NCI-H2029 treated with DMSO at 0.1 percent for 48 hours (cell line): Measurements from ENCODE around the gene LIX1.
"Not testable (repeated sequence)": the region's sequence is repeated elsewhere in the genome, so short reads cannot be mapped to it uniquely, and the experiment has no call there.

Experiments used
- DNase-seq: peaks from one replicate; lab custom pipeline; 2025; lab: John Stamatoyannopoulos, UW

LIX1 gene

DNA sequence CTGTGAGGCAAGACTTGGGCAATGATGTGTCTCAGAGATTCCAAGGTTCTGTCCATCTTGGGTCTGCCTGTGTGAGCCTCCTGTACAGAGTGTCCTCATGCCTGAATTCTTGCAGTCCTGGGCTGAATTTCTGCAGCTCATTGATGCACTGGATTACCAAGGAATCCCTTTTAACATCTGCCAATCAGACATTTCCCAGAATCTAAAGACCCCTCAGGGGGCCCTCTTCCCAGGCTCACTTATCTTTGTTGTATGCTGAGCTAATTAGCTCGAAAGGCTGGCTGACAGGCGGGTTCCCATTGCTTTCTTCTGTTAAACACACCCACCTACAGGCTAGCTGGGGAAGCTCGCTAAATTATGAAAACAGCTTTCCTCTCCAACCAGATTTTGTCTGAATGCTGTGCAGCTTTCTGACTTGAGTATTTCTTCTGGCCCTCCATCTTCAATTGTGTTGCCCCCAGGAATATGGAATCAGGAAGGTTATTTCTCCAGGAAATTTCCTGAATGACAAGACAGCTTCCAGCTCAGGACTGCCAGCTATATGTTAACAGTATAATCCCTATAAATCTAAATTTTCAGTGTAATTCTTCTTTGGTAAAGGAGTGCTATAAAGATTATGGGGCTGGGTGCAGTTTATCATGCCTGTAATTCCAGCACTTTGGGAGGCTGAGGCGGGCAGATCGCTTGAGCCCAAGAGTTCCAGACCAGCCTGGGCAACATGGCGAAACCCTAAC is at the start of gene LIX1:
LIX1 (minus strand) TSS at position 91 of the 734 bp plus-strand sequence; CDS start at position 56, 35 bp downstream.
- DNase-seq = peak; percentile 10

DNA sequence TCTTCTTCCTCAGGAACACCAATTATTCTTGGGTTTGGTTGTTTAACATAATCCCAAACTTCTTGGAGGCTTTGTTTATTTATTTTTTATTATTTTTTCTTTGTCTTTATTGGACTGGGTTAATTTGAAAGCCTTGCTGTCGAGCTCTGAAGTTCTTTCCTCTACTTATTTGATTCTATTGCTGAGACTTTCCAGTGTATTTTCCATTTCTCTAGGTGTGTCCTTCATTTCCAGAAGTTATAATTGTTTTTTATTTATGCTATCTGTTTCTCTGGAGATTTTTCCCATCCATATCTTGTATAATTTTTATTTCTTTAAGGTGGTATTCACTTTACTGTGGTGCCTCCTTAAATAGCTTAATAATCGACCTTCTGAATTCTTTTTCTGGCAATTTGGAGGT is 49.5 kb upstream of the LIX1 start:
- DNase-seq = no peak

DNA sequence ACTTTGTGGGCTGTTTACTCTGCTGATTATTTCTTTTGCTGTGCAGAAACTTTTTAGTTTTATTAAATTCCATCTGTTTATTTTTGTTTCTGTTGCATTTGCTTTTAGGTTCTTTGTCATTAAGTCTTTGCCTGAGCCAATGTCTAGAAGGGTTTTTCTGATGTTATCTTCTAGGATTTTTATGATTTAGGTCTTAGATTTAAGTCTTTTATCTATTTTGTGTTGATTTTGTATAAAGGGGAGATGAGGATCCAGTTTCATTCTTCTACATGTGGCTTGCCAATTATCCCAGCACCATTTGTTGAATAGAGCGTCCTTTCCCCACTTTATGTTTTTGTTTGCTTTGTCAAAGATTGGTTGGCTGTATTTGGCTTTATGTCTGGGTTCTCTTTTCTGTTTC is 47.1 kb upstream of the LIX1 start:
- DNase-seq = not testable (repeated sequence)

DNA sequence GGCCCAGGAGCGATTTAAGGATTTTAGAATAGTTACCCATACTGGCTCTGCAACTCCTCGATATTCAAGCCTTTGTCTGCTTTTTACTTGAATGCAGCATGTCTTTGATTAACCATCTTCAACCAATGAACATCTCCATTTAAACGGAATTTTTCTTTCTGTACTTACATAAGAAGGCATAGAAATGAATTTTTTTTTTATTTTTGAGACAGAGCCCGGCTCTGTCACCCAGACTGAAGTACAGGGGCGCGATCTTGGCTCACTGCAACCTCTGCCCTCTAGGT is 41.5 kb upstream of the LIX1 start:
- no peak for DNase-seq

DNA sequence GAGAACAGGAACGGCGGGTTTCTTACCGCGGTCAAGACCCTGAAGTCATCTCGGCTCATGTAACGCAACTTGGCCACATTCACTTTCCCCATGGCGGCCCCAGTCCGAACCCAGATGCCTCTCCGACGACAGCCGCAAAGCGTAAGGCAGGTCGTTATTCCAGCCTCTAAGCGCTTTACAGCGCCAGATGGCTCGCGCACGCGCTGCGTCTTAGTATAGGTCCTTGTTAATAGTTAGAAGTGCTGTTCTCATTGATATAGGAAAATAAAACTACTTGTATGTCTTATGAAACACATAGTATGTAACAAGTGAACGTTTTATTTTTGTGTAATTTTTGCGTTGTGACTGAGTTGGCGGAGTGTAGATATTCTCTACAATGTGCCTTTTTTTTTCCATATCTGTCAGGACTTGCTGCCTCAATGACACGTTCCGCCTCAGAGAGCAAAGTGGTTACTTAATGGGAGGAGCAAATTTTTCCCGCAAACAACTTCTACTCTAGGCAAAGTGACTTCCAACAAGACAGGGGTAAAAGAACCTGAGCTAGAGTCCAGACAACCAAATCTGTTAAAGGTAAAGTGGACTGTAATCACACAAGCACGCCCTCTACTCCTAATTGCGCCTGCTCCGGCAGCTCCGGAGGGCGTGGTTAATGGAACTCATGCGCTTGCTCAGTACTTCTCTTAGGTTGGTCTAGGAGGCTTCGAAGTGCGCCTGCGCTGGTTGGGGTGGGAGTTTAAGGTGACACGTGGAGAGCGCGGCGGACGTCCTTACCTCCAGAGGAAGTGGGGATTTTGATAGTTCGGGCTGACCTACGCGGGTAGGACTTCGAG is 40.9 kb upstream of the LIX1 start, which contains the start of gene RIOK2:
RIOK2 (minus strand) TSS at position 148 of the 830 bp plus-strand sequence; CDS start at position 92, 56 bp downstream.
- peak; percentile 99 for DNase-seq

DNA sequence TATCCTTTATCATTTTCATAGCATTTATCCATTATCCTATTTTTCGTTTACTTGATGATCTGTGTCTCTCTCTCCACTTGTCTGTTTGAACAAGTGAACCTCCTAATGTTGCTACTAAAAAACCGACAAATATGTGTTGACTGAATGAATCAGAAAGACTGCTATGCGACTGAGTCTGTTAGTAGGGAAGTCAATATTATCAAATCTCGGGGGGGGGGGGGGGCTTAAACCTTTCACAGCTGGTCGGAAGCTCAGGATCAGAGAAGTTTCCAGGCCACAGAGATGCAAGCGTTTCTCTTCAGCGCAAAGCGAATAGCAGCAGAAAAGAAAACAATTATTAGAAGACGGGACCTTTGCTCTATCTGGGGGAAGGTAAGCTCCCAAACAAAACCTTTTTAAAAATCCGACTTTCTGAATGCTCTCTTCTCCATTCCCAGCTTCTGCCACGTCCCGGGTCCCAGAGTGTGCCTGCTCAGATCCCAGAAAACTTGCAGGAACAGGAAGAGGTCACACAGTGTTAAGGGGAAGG is 40.2 kb upstream of the LIX1 start:
- DNase-seq = no peak

DNA sequence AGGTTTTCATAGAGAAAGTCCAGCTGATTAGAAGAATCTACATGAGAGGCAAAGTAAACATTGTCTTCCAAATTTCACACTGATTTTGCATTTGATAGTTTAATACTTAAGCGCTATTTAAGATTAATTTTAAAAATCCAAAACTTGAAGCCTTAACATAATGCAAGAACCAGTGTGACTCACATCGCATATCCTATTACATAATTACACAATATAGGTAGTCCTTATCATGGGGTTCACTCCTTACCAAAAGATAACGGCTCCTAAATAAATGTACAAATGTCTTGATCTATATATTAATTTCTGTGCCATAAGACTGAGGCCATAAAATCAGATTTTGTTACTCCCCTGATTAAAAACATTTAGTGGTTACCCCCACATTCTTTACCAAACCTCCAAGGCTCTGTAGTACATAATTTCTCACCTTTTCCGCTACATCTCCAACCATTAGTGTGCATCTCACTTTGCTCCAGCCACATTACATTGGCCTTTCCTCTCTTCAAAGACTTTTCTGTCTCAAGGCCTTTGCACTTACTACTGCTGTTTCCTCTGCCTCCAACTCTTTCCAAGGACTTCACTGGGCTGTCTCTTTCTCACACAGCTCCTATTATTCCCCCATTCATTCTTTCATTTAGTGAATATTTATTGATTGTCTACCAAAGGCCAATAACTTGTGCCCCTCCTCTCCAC is 39.6 kb upstream of the LIX1 start:
- no peak for DNase-seq

DNA sequence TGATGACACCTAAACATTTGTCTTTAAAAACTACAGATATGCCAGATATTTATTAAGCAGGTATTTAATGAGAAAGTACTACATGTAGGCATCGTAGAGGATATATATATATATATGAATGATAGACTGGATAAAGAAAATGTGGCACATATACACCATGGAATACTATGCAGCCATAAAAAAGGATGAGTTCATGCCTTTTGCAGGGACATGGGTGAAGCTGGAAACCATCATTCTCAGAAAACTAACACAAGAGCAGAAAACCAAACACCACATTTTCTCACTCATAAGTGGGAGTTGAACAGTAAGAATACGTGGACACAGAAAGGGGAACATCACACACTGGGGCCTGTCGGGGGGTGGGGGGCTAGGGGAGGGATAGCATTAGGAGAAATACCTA is 37.0 kb upstream of the LIX1 start:
- not testable (repeated sequence) for DNase-seq

DNA sequence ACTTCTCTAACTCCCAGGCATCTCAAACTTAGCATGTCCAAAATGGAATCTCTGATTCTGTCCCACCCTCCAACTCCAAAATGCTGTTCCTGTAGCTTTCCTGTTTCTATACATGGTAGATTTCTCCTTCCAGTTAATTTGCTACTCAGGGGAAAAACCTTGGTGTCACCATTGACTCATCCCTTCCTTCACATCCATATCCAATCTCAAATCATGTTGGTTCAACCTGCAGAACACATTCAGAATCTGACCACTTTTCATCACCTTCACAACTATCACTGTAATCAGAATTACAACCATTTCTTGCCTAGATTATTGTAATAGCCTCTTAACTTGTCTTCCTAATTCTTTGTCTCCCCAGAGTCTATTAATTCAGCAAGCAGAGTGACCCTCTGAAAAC is 29.8 kb upstream of the LIX1 start:
- no peak for DNase-seq

DNA sequence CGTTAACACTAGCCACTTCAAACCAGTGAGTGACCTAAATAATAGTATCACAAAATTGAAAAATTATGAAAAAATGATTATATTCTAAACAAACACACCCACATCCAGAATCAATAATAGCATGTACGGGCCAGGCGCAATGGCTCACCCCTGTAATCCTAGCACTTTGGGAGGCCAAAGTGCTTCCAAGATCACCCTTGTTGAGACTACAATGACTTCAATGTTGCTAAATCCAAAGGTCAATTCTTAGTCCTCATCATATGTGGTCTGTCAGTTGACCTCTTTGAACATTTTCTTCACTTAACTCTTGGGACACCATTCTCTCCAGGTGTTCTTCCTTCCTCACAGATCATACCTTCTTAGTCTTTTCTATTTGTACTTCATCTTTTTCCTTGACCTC is 29.3 kb upstream of the LIX1 start:
- no peak for DNase-seq

DNA sequence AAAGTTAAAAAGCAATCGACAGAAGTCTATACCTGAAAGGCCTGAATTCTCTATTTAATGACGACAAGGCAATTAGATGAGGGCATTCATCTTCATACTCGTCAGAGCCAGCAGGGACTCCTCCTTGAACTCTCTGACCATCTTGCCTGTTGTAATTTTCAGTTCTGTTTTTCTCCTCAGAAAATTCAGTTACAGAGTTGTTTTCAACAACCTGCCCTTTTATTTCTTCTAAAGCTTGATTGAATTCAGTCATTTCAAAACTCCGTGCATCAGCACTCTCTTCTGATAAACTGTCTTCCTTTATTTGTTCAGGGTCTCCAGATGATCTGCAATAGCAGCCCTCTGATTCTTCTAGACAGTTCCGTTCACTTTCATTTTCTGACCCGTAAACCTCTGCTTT is 25.0 kb upstream of the LIX1 start:
- no peak for DNase-seq

DNA sequence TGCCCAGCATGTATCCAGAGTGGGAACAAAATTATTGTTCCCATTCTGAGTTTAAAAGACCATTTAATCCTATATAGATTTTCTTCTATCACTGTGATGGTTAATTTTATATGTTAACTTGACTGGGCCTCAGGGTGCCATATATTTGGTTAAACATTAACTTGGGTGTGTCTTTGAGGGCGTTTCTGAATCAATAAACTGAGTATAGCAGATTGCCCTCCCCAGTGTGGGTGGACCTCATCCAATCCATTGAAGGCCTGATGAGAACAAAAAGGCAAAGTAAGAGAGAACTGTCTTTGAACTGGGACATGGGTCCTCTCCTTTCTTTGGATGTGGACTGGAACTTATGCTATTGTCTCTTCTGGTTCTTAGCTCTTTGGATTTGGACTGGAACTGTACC is 23.3 kb upstream of the LIX1 start:
- no peak for DNase-seq

DNA sequence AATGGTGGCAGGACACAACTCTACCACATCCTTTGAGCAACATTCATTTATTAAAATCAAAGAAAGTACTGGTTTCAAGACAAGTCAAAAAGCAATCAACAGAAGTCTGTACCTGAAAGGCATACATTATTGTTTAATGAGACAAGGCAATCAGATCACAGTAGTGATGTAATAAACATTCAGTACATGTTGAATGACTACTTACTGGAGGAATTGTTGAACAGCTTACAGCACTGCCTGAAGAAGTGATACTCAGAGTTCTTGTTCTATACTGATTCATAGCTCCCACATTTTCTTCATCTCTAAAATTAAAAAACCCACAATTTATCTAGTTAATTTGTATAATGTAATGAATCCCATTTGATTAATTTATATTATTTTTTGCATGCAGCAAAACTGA is 22.4 kb upstream of the LIX1 start:
- DNase-seq = no peak

DNA sequence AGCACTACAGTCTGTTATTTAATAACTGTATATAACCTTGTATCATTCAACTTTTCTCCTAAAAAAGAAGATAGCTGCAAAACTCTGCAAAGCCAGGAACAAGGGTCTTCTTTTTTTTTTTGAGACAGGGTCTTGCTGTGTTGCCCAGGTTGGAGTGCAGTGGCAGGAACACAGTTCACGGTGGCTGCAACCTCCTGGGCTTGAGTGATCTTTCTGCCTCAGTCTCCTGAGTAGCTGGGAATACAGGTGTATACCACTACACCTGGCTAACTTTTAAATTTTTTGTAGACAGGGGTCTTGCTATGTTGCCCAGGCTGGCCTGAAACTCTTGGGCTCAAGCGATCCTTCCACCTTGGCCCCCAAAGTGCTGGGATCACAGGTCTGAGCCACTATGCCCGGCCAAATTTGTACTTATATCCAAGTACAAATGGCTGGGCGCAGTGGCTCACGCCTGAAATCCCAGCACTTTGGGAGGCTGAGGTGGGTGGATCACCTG is 21.4 kb upstream of the LIX1 start:
- DNase-seq = no peak

DNA sequence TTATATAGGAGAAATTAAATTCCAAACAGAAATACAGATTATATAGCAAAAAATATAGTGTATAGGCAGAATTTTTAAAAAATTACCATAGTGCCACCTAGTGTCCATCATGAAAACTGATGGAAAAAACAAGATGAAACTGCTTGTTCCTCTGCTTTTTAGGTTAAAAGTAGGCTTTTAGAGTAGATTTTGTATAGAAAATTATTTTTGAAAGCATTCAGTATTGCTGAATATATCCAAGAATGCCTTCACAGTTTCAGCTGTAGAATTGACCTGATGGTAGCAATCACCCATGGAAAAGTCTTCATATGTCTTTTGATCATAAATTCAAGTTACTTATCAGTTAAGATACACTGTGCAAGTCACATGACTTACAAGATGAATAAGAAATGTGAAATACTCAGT is 21.0 kb upstream of the LIX1 start:
- no peak for DNase-seq

DNA sequence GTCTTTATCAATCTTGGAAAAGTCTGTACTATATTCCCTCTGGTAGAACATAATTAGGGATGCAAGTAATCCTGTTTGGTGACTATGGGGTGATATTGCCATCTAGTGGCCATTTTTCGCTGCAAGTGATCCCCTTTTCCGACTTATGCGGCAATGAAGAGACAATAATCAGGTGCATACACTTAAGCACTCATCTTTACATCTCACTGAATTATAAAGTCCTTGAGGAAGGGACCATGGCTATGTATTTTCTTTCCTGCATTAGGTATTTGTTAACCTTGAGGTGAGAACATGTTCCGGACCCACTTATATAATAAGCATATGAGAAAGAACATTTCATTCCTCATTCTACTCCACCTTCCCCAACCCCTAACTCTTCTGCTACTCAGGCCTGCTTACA is 19.6 kb upstream of the LIX1 start:
- peak; percentile 63 for DNase-seq

DNA sequence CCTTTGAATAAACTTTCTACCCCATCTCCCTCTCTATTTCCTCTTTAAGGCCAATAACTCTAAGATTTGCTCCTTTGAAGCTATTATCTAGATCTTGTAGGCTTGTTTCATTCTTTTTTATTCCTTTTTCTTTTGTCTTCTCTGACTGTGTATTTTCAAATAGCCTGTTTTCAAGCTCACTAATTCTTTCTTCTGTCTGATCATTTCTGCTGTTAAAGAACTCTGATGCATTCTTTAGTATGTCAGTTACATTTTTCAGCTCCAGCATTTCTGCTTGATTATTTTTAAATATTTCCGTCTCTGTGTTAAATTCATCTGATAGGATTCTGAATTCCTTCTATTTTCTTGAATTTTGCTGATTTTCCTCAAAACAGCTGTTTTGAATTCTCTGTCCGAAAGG is 15.3 kb upstream of the LIX1 start:
- no peak for DNase-seq

DNA sequence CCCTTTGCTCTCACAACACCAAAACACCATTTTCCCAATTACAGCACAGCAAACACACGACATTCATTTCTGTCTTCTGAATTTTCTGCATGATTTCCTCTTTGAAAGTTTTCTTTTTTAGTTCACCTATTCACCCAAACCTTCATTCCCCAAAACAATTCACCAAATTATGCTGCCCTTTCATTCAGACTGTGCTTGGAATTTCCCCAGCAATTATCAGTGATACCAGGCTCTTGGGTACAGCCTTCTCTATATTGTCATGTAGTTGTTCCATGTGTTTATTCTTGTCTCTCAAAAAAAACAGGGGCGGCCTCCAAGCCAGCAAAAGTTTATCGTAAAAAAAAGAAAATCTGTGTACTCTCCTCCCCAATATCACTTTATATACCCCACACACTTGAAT is 9.0 kb upstream of the LIX1 start:
- DNase-seq = no peak

DNA sequence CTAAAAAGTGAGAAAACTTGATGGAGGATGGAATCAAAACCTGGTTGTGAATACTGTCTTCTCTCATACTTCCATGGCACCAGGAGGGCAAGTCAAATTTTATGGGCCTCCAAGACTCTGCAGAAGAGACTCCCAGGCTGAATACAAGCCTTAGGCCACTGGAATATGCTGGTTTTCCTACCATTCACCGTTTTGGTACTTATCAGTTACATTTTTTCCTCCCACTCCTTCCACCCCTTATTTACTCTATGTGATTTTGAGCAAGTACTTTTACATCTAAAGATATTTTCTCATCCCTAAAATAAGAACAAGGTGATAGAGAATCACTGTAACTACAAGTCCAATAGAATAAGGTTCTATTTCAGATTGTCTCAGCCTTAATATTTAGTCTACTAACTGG is 8.0 kb upstream of the LIX1 start:
- no peak for DNase-seq

DNA sequence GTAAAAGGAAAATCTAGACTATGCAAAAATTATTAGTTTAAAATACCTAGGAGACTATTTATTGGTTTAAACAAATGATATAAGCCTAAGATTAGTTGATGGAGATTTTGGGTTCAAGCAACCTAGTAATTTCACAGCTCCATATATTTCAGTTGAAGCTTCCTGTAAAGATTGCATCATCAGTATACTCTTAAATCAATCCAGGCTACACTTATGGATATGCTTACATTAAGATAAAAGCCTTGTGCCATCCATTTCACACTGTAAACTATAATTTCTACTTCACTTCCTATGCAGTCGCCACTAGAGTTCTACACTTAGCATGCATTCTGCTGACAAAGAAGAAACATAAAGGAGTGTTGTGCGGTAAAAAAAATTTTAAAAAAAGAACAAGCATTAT is 7.3 kb upstream of the LIX1 start:
- DNase-seq = no peak

DNA sequence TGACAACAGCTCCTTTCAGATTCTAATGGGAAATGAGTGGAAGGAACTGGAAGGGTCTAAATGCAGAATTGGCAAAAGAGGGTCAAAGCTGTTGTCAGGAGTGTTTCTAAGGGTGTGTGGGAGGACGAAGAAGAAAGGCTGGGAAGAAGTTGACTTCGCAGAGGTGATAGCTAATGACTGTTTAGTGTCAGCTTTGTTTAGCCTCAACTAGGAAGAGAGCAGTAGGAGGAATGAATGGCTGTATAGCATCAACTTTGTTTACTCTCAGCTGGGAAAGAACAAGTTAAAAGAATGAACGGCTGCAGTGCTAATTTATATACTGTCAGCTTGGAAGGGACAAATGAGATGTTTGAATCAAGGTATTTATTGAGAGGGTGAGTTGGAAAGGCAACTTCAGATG is 5.9 kb upstream of the LIX1 start:
- DNase-seq = no peak

DNA sequence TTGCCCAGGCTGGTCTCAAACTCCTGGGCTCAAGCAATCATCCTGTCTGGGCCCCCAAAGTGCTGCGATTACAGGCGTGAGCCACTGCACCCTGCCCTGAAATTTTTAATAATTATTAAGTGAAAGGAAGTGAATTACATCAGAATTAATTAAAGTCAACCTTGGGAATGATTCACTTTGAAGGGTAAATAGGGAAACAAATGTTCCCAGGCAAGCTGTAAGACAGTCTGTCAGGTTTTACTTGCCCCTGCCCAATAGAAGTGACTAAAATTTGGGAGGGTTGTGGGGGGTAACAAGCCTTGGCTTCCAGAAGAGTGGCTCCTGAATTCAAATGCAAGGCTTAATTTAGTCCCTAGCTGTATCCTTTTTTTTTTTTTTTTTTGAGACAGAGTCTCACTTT is 1.3 kb upstream of the LIX1 start:
- DNase-seq = no peak

DNA sequence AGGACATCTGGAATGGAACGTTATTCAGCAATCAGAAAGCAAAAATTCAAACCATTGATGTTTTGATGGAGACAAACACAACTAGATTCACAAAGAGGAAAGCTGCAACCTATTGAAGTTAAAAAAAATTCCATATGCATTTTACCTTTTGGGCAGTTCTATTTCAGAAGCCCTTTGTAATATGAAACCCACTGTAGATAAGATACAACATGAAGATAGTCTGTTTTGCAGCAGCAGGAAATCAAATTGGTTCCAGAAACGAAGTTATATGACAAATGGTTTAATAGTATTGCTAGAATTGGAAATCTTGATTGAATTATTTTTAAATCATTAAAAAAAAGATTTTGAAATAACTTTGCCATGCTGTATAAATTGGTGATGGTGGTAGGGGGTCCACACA is 872 bp downstream of the LIX1 start:
- no peak for DNase-seq
